NCI-H2171 treated with DMSO at 0.1 percent for 48 hours (cell line): ENCODE measurements around the gene NPTXR.
A peak's percentile ranks its signal among the peaks of the same experiment; 100 is the strongest.
"Not testable (repeated sequence)": the region's sequence is repeated elsewhere in the genome, so short reads cannot be mapped to it uniquely, and the experiment has no call there.

Experiments used
- DNase-seq: peaks from one replicate; lab custom pipeline; 2025; lab: John Stamatoyannopoulos, UW

The NPTXR gene

GRCh38 chr22:38830845-38831108 is 13.1 kb downstream of the NPTXR start:
- DNase-seq, result no peak

- peak; percentile 84 for DNase-seq
Measured at GRCh38 chr22:38830026-38830844, 13.6 kb downstream of the NPTXR start.

GRCh38 chr22:38829485-38829884 is 14.3 kb downstream of the NPTXR start:
- no peak for DNase-seq

- DNase-seq, result no peak
Measured at GRCh38 chr22:38828616-38829205, 15.1 kb downstream of the NPTXR start.

GRCh38 chr22:38828191-38828590 is 15.6 kb downstream of the NPTXR start:
- no peak for DNase-seq

GRCh38 chr22:38827510-38827909 is 16.3 kb downstream of the NPTXR start:
- DNase-seq, result no peak

GRCh38 chr22:38826801-38827200 is 17.0 kb downstream of the NPTXR start:
- no peak for DNase-seq

- DNase-seq, result no peak
Measured at GRCh38 chr22:38826386-38826785, 17.4 kb downstream of the NPTXR start.

- no peak for DNase-seq
Measured at GRCh38 chr22:38824585-38824984, 19.2 kb downstream of the NPTXR start.

- no peak for DNase-seq
Measured at GRCh38 chr22:38823637-38824036, 20.2 kb downstream of the NPTXR start.

GRCh38 chr22:38823076-38823475 is 20.8 kb downstream of the NPTXR start:
- no peak for DNase-seq

- DNase-seq, result no peak
Measured at GRCh38 chr22:38820020-38820419, 23.8 kb downstream of the NPTXR start.

- DNase-seq, result no peak
Measured at GRCh38 chr22:38819387-38819940, 24.4 kb downstream of the NPTXR start.

GRCh38 chr22:38817196-38817595 is 26.6 kb downstream of the NPTXR start:
- no peak for DNase-seq

GRCh38 chr22:38815842-38816241 is 28.0 kb downstream of the NPTXR start:
- DNase-seq, result no peak

- DNase-seq, result no peak
Measured at GRCh38 chr22:38811241-38811640, 32.6 kb downstream of the NPTXR start.

- not testable (repeated sequence) for DNase-seq
Measured at GRCh38 chr22:38805041-38805593, 38.7 kb downstream of the NPTXR start.

GRCh38 chr22:38802671-38803121 is 41.1 kb downstream of the NPTXR start:
- DNase-seq, result peak; percentile 80

GRCh38 chr22:38799265-38800002 is 44.4 kb downstream of the NPTXR start:
- DNase-seq, result peak; percentile 19

- no peak for DNase-seq
Measured at GRCh38 chr22:38798496-38798895, 45.3 kb downstream of the NPTXR start.

GRCh38 chr22:38796262-38796957 is 47.4 kb downstream of the NPTXR start:
- DNase-seq, result no peak

- DNase-seq, result no peak
Measured at GRCh38 chr22:38795569-38795968, 48.3 kb downstream of the NPTXR start.
